ENCODE measurements around the gene TUBGCP6.

Gene TUBGCP6

DNA sequence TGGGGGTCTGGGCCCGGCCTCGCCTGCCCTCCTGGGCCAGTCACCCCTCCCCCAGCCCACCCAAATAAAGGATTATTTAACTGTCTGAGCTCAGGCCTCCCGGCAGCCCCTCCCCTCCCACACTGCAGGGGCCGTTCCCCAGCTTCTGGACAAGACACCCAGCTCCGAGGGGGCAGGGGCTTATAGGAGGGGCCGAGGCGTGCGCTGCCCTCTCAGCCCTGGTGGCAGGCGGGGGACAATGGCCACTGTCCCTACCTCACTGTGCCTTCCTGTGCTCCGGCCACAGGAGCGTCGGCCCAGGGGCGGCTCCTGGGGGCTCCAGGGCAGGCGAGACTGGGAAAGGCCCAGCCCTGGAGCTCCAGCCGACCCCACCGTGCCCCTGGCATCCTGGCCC, 46.2 kb downstream of the TUBGCP6 start:
- DNase-seq (ENCODE audit: low read depth in 4 of 4, low spot score in 1 of 4) = no peak

GRCh38 chr22:50197856-50198623, 46.8 kb downstream of the TUBGCP6 start:
- DNase-seq (ENCODE audit: low read depth in 4 of 4, low spot score in 1 of 4) = no peak

- DNase-seq (ENCODE audit: low read depth in 4 of 4, low spot score in 1 of 4) = no peak
These were observed 47.6 kb downstream of the TUBGCP6 start for GRCh38 chr22:50197000-50197800.

- DNase-seq (ENCODE audit: low read depth in 4 of 4, low spot score in 1 of 4) = no peak
These were observed 48.6 kb downstream of the TUBGCP6 start for GRCh38 chr22:50196256-50196655.

GRCh38 chr22:50194037-50194805, 50.6 kb downstream of the TUBGCP6 start:
- DNase-seq (ENCODE audit: low read depth in 4 of 4, low spot score in 1 of 4) = no peak

DNA sequence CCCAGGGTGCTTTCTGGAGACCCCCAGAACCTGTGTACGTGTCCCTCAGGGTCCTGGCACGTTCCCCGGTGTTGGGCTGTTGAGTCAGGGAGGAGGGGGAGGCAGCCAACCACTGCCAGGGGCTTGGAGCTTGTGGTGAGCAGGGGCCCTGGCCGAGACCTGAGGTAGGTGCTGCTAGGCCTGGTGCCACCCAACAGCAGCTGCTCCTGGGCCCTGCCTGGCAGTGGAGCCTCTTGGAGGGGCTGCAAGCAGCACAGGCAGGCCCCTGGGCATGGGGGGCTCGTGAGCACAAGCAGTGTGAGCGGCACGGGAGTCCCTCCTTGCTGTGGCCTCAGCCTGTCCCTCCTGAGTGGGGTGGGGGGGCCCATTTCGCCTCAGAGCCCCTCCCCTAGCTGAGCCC, 51.2 kb downstream of the TUBGCP6 start:
- DNase-seq (ENCODE audit: low read depth in 4 of 4, low spot score in 1 of 4) = no peak

GRCh38 chr22:50192436-50193204, 52.2 kb downstream of the TUBGCP6 start:
- DNase-seq (ENCODE audit: low read depth in 4 of 4, low spot score in 1 of 4) = no peak

DNA sequence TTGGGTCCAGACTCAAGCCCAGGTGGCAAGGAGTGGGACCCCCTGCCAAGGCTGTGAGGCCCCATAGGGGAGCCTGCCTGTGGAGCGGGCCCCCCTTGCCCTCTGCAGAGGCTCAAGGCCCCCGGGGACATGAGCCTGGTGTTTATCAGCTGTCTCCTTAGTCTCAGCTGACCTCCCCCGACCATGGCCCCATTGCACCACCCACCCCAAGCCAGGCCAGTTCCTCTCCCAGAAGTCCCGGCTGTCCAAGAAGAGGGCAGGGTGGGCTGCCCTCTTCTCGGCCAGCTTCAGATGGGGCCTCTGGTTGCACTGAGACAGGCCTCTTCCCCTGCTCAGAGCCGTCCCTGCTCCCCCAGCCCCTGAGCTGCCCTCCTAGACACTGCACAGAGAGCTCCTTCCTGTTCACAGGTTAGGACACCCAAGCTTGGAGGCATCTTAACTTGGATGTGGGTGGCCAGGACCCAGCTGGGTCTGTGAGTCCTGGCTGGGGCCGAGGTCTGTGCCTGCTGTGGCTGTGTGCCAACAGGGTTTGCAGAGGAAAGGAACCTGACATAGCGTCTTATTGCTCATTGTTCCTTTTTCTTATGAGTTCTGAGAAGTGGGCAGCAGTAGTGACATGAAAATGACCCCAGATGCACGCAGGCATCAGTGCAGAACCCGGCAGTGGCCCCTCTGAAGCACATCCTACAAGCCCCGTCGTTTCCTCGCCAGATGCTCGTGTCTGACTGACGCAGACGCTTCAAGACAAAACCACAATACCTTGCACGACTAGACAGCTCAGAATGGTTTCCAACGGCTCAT, 53.7 kb downstream of the TUBGCP6 start:
- DNase-seq (ENCODE audit: low read depth in 4 of 4, low spot score in 1 of 4) = peak in 3 of 4 experiments; percentile 34 to 61 (median 57)

GRCh38 chr22:50190182-50190940, 54.5 kb downstream of the TUBGCP6 start:
- peak in 3 of 4 experiments; percentile 47 to 62 (median 61) for DNase-seq (ENCODE audit: low read depth in 4 of 4, low spot score in 1 of 4)

DNA sequence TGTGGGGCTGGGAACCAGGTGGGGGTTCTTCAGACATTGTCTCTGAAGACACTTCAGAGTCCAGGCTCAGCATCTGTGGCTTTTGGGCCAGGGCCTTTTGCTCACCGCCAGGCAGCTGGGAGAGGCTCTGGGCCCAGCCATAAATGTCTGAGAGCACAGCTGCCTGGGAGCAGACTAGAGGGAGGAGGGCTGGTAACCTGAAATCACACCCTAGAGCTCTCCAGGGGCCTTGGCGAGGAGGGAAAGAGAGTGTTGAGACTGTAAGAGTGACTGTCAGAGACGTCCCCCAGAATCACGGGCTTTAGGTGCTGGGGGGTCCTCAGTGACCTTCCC, 55.0 kb downstream of the TUBGCP6 start:
- no peak for DNase-seq (ENCODE audit: low read depth in 4 of 4, low spot score in 1 of 4)

GRCh38 chr22:50189184-50189848, 55.5 kb downstream of the TUBGCP6 start:
- DNase-seq (ENCODE audit: low read depth in 4 of 4, low spot score in 1 of 4) = no peak

- DNase-seq (ENCODE audit: low read depth in 4 of 4, low spot score in 1 of 4) = no peak
These were observed 56.5 kb downstream of the TUBGCP6 start for GRCh38 chr22:50188356-50188755.

GRCh38 chr22:50186761-50187523, 57.9 kb downstream of the TUBGCP6 start:
- no peak for DNase-seq (ENCODE audit: low read depth in 4 of 4, low spot score in 1 of 4)

DNA sequence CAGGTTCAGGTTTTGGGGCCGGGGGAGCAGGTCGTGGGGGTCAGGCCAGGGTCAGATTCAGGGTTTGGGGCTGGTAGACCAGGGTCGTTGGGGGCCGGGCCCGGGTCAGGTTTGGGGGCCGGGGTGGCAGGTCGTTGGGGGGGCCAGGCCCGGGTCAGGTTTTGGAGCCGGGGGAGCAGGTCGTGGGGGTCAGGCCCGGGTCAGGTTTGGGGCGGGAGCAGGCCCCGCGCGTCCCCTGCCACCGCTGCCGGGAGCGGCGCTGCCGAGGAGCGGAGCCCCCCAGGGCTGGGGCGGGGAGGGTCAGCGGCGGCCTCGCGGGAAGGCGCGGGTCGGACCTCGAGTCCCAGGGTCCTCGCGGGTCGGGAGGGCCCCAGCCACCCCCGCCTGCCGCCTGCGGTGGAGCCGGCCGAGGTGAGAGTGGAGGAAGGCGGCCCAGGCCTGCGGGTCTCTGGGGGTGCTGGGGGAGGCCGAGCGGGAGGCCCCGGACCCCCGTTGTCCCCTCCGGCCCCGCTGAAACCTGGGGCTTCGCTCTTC, 58.6 kb downstream of the TUBGCP6 start:
- DNase-seq (ENCODE audit: low read depth in 4 of 4, low spot score in 1 of 4) = no peak

GRCh38 chr22:50185375-50186087, 59.3 kb downstream of the TUBGCP6 start, which contains the start of gene TRABD:
Gene TRABD (plus strand): TSS chr22:50185913. CDS start chr22:50193061, 7,148 bp downstream.
- peak; percentile 67 to 85 (median 78) for DNase-seq (ENCODE audit: low read depth in 4 of 4, low spot score in 1 of 4)

DNA sequence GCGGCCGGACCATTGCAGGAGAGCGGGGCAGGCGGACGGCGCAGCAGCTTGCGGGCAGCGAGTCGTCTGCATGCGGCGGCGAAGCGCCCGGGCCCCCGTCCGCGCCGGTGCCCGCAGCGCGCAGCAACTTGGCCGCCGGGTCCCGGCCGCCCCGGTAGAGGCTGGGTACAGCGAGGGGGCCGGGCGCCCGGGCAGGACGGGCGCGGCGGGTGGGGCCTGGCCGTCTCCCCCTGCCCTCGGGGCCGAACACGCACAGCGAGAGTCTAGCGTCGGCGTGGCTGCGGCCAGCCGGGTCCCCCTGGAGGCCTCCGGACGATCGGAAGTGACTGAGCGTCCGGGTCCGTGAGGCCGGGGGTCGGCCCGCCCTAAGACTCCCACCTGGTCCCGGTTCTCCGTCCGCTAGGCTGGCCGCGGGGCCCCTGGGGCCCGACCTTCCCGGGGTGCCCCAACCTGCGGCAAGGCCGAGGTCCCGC, 59.9 kb downstream of the TUBGCP6 start:
- DNase-seq (ENCODE audit: low read depth in 4 of 4, low spot score in 1 of 4) = no peak
